NCI-H524 treated with DMSO at 0.1 percent for 48 hours (cell line): ENCODE results near the gene CCP110.
A peak's percentile ranks its signal among the peaks of the same experiment; 100 is the strongest.
"Not testable (repeated sequence)": the region's sequence is repeated elsewhere in the genome, so short reads cannot be mapped to it uniquely, and the experiment has no call there.

Experiments
- DNase-seq: peaks from one replicate; lab custom pipeline; 2025; lab: John Stamatoyannopoulos, UW

Gene CCP110

DNA sequence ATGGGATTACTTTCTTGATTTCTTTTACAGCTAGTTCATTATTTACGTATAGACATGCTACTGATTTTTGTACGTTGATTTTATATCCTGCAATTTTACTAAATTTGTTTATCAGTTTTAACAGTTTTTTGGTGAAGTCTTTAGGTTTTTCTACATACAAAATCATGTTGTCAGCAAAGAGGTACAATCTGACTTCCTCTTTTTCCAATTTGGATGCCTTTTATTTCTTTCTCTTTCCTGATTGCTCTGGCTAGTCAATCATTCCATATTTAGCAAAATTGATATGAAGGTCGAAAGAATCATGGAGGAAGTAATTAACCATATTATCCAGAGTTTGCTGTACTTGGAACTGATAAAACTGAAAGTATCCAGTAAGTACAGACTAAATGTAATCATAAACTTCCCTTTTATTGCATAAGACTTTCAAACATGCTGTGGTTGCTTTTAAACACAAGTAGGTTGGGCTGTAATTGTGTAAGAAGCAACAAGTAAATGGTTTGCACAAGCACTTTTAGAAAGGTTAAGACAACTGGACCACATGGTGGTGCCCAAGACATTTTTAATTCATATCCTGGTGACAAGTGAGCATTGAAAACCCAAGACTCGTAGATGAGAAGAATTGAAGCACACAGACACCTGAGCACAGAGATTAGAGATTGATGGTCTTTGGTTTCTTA lies 10.2 kb upstream of the CCP110 start:
- no peak for DNase-seq

- no peak for DNase-seq
Observed at GRCh38 chr16:19515757-19516156, 8.0 kb upstream of the CCP110 start.

GRCh38 chr16:19517424-19518089 lies 6.2 kb upstream of the CCP110 start:
- no peak for DNase-seq

- DNase-seq: no peak
Observed at GRCh38 chr16:19518388-19518787, 5.4 kb upstream of the CCP110 start.

DNA sequence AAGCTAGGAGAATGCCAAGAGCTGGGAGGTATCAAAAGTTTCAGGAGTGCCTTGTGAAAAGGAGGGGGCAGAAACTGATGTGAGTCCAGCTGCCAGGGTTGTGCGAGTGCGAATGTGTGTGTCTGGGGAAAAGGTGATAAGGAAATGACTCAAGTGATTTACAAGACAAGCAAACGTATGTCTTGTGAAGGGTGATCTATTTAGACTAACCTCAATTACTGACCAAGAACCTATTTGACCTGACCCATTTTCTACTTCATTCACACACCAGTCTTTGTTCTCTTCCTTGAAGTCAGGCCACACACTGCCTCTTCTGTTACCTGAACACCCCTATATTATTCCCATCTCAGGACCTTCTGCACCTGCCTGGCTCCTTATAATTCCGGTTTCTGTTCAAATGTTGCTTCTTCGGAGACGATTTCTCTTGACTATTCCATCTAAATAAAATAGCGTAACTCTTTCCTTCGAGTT lies 2.8 kb upstream of the CCP110 start:
- no peak for DNase-seq

DNA sequence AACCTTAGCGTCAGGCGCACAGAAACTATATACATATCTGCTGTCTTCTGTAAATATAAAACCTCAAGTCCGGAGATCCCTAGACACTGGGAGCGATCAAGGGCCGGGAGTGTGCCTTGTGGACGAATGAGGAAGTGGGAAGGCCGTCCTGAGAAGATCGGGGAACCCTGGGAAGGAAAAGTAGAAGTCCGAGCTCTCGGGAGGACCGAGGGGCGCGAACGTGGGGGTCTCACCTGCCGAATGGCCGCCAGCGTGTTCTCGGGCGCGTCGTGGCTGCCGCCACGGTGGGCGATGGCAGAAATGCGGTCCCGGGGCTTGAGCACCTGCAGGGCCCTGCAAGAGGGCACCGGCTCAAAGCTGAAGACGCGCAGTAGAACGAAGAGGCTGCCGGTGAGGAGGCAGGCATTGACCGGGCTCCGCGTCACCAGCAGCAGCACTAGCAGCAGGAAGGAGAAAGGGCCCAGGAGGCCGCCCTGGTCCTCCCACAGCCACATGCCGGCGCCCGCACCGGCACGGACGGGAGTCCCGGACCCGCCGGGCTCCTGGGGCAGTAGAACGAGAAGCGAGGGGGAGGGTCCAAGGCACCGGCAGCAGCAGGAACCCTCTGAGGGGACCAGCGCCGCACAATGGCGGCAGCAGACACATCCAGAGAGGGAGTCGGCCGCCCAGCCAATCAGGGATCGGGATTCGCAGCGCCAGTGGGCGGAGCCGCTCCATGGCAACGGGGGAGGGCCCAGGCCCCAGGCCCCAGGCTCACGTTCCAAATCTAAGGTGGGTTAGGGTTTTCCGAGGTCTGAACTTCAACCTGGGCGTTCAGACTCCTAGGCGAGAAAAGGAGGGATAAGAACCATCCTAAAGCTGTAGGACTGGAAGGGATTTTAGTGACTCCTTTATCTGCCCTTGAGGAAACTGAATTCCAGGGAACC lies 2.0 kb upstream of the CCP110 start, which contains the start of gene GDE1:
GDE1 (minus strand) TSS at position 628 of the 926 bp plus-strand sequence; CDS start at position 494, 134 bp downstream.
- peak; percentile 48 for DNase-seq

GRCh38 chr16:19522397-19522732 lies 1.4 kb upstream of the CCP110 start:
- DNase-seq: no peak

DNA sequence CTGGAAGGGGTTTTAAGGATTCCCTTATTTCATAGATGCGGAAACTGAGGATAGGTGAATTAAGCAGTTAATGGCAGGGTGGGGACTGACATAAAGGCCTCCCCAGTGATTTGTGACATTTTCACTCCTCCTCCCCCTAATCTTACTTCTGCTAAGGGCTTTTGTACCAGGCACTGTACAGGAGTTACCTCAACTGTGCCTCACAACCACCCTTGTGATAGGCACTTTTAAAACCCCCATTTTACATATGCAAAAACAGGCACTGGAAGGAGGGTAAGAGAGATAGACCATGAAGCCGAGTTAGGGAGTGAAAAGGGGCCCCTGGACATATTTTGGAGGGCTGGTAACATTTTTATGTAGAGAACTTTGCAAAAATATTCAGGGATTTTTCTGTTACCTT lies 982 bp upstream of the CCP110 start:
- DNase-seq: no peak

- no peak for DNase-seq
Observed at GRCh38 chr16:19523184-19523558, 571 bp upstream of the CCP110 start.

GRCh38 chr16:19524356-19524615 lies 544 bp downstream of the CCP110 start:
- no peak for DNase-seq

- no peak for DNase-seq
Observed at GRCh38 chr16:19524616-19525384, 1.1 kb downstream of the CCP110 start.

DNA sequence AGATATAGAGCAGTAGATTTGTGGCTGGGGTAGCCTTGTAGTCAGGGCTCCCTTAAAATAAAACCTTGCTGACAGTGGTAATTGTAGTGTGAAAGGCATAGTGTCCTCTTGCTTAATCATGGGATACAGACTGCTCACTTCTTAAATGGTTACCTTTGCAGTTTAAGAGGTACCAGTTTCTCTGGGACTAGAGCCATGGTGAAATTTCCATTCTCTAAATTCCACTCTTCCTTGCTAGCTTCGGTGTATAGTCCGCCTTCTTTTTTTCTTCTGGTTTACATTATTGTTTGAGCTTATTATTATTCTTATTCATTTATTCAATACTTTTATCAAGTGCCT lies 1.6 kb downstream of the CCP110 start:
- no peak for DNase-seq

DNA sequence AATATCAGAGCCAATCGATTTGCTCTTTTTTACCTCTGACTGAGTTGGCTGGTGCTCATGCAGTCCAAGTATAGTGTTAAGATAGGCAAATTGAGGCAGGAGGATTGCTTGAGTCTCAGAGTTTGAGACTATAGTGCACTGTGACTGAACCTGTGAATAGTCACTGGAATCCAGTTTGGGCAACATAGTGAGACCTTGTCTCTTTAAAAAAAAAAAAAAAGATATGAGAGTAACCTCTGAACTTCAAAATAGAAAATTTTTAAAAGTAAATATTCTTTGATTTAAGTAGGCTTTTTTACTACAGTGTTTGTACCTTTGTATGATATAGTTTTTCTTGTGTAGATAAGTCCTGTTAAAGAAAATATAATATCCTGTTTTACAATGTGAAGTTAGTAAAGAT lies 3.4 kb downstream of the CCP110 start:
- no peak for DNase-seq

DNA sequence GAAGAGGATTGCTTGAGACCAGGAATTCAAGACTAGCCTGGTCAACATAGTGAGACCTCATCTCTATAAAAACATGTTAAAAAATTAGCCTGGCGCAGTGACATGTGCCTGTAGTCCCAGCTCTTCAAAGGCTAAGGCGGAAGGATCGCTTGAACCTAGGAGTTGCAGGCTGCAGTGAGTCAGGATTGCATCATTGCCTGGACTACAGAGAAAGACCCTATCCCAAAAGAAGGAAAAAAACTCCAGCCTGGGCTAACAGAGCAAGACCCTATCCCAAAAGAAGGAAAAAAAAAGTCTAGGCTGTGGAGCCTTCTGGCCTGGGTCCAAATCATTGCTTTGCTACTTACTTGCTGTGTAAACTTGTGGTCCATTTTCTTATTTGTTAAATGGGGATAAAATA lies 4.9 kb downstream of the CCP110 start:
- DNase-seq: no peak

DNA sequence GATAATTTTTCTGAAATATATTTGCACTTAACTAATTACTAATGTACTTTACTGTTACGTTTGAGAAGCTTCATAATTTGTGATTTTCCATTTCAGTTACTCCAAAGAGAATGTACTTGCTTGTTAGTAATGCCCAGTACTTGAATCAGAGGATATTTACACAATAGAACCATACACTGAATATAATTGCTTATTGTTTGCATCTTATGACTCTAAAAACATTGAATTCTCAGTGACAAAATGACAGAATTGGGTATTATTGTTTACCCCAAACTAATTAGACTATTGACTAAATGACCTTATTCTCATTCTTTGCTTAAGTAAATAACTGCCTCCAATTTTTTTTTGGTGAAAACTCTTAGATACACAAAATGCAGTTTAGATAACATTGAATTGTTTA lies 8.9 kb downstream of the CCP110 start:
- no peak for DNase-seq

GRCh38 chr16:19540241-19540970 lies 16.7 kb downstream of the CCP110 start:
- DNase-seq: no peak

GRCh38 chr16:19542138-19542821 lies 18.5 kb downstream of the CCP110 start:
- peak; percentile 97 for DNase-seq

- not testable (repeated sequence) for DNase-seq
Observed at GRCh38 chr16:19543278-19543996, 19.7 kb downstream of the CCP110 start.

DNA sequence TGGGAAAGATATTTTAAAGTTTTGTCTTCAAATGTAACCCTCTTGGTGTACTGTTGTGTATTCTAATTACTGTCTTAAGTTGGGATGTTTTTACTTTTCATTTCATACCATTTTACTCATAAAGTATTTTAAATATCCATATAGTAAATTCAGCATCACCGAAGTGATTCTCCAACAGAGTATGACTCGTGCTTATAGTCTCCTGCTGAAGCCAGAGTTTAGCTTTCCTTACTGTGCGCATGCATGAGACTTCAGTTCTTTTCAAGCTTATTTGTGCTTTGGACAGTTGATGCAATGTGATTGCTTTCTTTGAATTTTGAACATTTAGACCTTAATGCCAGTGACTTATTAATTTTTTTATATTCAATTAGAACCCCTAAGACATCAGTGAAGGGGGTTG lies 24.4 kb downstream of the CCP110 start:
- no peak for DNase-seq

DNA sequence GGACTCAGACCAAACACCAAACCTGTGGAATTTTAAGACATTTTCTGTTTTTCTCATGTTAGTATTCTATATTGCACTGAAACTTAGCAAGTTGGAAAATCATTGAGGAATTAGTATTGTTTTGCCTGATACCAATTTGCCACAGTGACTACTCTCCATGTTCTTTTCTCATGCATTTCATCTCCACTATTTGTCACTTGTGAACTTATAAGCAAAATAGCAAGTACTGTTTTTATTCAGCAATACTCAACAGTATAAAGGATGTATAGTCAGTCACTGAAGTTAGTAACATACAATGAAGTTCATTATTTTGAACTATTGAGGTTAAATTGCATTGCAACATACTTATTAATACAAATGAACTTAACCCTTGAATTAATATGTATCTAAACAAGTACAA lies 25.9 kb downstream of the CCP110 start:
- DNase-seq: no peak
